G401.6 (cell line): ENCODE data around the gene PGAP3.

Source experiments
- FAIRE-seq: peaks from 2 replicates; lab custom pipeline; 2012; peaks lifted over from hg19 to GRCh38; lab: Jason Lieb, UNC

The PGAP3 gene

GRCh38 chr17:39671651-39672521 is 16.0 kb downstream of the PGAP3 start:
- peak; percentile 51 for FAIRE-seq

- FAIRE-seq = no peak
Measured at GRCh38 chr17:39670746-39671145, 17.1 kb downstream of the PGAP3 start.

GRCh38 chr17:39669897-39670735 is 17.7 kb downstream of the PGAP3 start:
- FAIRE-seq = no peak

GRCh38 chr17:39667945-39668924 is 19.6 kb downstream of the PGAP3 start, which contains the start of gene PNMT:
Gene PNMT, plus strand, starts transcription at chr17:39668453. Its CDS starts 23 bp downstream, at chr17:39668476.
- no peak for FAIRE-seq

GRCh38 chr17:39667262-39667944 is 20.5 kb downstream of the PGAP3 start:
- no peak for FAIRE-seq

GRCh38 chr17:39666601-39667261 is 21.1 kb downstream of the PGAP3 start:
- FAIRE-seq = no peak

- no peak for FAIRE-seq
Measured at GRCh38 chr17:39666231-39666600, 21.6 kb downstream of the PGAP3 start.

- FAIRE-seq = no peak
Measured at GRCh38 chr17:39665642-39666224, 22.1 kb downstream of the PGAP3 start.

- FAIRE-seq = no peak
Measured at GRCh38 chr17:39664581-39665561, 23.0 kb downstream of the PGAP3 start, which contains the start of gene TCAP. Gene TCAP, plus strand, starts transcription at chr17:39665349. Its CDS starts 11 bp downstream, at chr17:39665360.

GRCh38 chr17:39663688-39664580 is 23.9 kb downstream of the PGAP3 start:
- FAIRE-seq = no peak

- FAIRE-seq = no peak
Measured at GRCh38 chr17:39663340-39663687, 24.5 kb downstream of the PGAP3 start.

GRCh38 chr17:39662551-39663339 is 25.1 kb downstream of the PGAP3 start:
- FAIRE-seq = no peak

GRCh38 chr17:39661744-39662541 is 25.9 kb downstream of the PGAP3 start:
- no peak for FAIRE-seq

- FAIRE-seq = no peak
Measured at GRCh38 chr17:39660397-39661385, 27.2 kb downstream of the PGAP3 start.

- no peak for FAIRE-seq
Measured at GRCh38 chr17:39660011-39660360, 27.9 kb downstream of the PGAP3 start.
